RCC 7860 (cell line): ENCODE results near the gene PPP1R16B.

ENCODE experiments used
- DNase-seq: peaks from one replicate; pipeline ENCODE4 v3.0.0-alpha.2; 2015; ENCODE audit warnings: low spot score
- FAIRE-seq: peaks from 2 replicates; lab custom pipeline; 2012; peaks lifted over from hg19 to GRCh38; lab: Jason Lieb, UNC

Gene PPP1R16B

GRCh38 chr20:38926142-38926933 lies 120.8 kb downstream of the PPP1R16B start, which contains the start of gene FAM83D:
Gene FAM83D (plus strand): TSS chr20:38926417. CDS start chr20:38926443, 26 bp downstream.
- FAIRE-seq (peak; percentile 91), DNase-seq (peak; percentile 99)

GRCh38 chr20:38926934-38927616 lies 121.6 kb downstream of the PPP1R16B start:
- no peak for DNase-seq
- FAIRE-seq, result no peak

- FAIRE-seq (no peak), DNase-seq (no peak)
Measured at GRCh38 chr20:38927902-38928578, 122.5 kb downstream of the PPP1R16B start.

DNA sequence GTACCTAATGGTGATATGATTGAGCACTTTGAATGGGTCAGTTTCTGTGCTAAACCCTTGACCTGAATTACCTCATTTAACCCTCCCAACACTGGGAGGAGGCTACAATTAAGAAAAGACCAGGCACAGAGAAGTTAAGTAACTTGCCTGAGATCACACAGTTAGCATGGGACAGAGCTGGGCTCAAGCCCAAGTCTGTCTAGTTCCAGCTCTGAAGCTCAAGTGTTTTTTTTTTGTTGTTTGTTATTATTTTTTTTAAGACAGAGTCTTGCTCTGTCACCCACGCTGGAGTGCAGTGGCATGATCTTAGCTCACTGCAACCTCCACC lies 124.7 kb downstream of the PPP1R16B start:
- DNase-seq (no peak), FAIRE-seq (no peak)

GRCh38 chr20:38931984-38932383 lies 126.5 kb downstream of the PPP1R16B start:
- DNase-seq, result no peak
- FAIRE-seq, result no peak

DNA sequence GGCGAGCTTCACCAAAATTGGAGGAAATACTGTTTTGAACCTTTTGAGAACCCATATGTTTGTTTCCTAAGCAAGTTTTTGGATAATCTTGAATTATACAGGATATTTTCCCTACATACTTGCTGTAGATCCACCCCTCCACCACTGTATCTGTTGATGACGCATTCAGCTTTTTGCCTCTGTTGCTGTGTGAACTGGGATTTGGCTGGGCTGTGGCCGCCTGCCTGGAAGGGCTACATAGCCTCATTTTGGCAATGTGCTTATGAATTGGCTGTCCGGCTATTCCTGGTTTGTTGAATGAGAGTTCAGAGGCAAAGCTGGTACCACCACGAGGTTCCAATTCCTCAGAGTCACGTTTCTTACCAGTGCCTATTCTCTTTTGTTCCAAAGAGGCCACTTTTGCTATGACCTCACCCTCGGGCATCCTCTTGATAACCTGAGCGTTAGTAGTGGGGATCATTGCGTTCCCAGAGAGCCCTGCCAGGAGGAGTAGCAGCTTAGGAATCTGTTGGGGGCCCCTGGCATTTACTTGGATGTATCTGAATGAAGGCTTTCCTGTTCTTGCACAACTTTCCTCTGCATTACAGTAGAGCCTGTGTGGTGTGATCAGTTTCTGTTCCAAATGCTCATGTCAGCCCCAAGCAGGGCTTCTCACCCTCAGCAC lies 127.1 kb downstream of the PPP1R16B start:
- DNase-seq (no peak), FAIRE-seq (no peak)

DNA sequence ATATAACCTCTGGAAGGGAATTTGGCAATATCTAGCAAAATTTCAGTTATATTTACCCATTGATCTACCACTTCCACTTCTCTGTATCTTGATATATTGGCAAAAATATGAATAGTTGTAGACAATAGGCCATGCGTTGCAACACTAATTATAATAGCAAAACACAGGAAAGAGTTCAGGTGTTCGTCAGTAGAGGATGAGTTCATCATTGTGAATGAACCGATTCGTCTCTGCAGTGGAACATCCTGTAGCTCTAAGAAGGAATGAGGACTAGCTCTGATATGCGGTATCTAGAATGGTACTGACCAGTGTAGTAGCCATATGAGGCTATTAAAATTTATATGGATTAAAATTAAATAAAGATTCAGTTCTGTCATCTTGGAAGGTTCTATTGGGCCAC lies 129.0 kb downstream of the PPP1R16B start:
- no peak for DNase-seq
- no peak for FAIRE-seq

GRCh38 chr20:38935285-38935684 lies 129.8 kb downstream of the PPP1R16B start:
- no peak for FAIRE-seq

GRCh38 chr20:38935967-38936407 lies 130.5 kb downstream of the PPP1R16B start:
- no peak for FAIRE-seq

More at GRCh38 chr20:38935285-38935684, 129.8 kb downstream of the PPP1R16B start:
- DNase-seq, result peak; percentile 25

DNA sequence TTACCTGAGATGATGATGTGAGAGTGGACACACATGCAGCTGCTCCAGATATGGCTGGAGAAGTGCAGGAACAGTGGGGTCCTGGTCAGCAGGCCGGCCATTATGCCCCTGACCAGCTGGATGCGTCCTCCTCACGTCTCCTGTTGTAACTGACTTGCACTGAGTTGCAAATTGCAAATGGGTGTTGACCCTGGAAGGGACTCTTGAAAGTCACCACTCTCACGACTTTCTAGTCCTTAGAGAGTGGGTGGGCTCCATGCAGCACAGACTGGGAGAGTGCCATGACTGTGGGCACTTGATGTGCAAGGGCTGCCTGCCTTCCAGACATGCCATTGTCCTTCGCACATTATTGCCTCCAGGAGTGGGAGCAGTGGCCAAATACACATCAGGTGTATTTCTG lies 131.5 kb downstream of the PPP1R16B start:
- no peak for FAIRE-seq
- no peak for DNase-seq

More at GRCh38 chr20:38935967-38936407, 130.5 kb downstream of the PPP1R16B start:
- no peak for DNase-seq

- no peak for DNase-seq
- FAIRE-seq, result no peak
Measured at GRCh38 chr20:38937978-38938473, 132.5 kb downstream of the PPP1R16B start.

DNA sequence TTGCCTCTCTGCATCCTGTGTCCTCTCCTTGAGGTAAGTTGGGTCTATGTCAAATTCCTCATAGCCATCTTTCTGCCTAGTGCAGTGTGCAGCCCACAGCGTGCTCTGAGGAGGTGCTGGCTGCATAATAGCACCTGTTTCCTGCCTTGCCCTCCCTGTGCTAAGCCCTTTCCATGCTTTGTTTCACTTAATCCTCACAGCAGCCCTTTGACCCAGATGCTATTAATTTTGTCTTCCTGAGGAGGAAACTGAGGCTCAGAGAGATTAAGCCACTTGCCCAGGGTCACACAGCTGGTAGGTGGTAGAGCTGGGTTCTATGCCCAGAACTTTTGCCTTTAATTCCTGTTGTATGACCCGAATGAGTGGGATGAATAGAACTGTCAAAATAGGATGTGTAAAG lies 134.2 kb downstream of the PPP1R16B start:
- DNase-seq, result no peak
- no peak for FAIRE-seq

- FAIRE-seq, result no peak
- no peak for DNase-seq
Measured at GRCh38 chr20:38940644-38941043, 135.1 kb downstream of the PPP1R16B start.

DNA sequence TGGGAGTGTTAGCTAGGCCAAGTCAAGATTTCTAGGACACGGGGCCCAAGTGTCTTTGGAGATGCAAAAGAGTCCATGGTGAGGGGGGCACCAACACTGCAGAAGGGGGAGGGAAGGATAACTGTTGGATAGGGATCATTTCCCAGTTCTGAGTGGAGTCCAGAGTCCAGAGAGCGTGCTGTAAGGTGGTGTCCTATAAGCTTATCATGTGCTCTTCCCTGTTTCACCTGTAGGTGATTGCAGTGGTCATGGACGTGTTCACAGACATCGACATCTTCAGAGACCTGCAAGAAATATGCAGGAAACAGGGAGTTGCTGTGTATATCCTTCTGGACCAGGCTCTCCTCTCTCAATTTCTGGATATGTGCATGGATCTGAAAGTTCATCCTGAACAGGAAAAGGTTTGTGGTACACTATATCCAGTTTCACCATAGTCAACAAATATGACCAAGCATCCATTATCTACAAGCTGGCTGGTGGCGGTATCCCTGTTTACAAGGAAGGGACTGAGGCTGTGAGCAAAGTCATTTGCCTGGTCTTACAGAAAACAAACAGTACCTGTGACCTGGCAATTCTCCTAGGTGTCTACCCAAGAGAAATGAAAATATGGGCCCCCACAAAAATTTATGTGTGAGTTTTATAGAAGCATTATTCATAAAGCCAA lies 136.4 kb downstream of the PPP1R16B start:
- DNase-seq (no peak), FAIRE-seq (no peak)

- DNase-seq (no peak), FAIRE-seq (no peak)
Measured at GRCh38 chr20:38945012-38945411, 139.5 kb downstream of the PPP1R16B start.

DNA sequence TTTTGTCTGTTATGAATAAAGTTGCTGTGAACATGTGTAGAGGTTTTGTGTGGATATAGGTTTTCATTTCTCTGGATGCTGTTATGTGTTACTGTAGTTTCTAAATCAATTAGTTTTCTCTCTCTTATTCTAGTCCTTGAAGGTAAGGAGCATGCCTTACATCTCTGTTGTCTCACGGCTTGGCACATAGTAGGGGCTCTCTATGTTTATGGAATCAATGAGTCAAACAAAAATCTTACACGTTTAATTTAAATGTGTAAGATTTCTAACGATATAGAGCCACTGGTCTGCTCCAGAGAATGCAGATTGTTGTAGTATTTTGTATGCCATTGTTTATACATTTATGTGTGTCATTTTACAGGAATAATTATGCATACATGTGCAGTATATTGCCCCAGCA lies 141.3 kb downstream of the PPP1R16B start:
- DNase-seq (no peak), FAIRE-seq (no peak)

- no peak for DNase-seq
- no peak for FAIRE-seq
Measured at GRCh38 chr20:38947931-38948362, 142.4 kb downstream of the PPP1R16B start.

GRCh38 chr20:38950254-38950653 lies 144.8 kb downstream of the PPP1R16B start:
- FAIRE-seq (no peak), DNase-seq (no peak)

DNA sequence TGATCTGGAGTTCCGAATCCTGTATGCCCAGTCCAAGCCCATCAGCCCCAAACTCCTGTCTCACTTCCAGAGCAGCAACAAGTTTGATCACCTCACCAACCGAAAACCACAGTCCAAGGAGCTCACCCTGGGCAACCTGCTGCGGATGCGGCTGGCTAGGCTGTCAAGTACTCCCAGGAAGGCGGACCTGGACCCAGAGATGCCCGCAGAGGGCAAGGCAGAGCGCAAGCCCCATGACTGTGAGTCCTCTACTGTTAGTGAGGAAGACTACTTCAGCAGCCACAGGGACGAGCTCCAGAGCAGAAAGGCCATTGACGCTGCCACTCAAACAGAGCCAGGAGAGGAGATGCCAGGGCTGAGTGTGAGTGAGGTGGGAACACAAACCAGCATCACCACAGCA lies 146.1 kb downstream of the PPP1R16B start:
- FAIRE-seq, result no peak
- no peak for DNase-seq

DNA sequence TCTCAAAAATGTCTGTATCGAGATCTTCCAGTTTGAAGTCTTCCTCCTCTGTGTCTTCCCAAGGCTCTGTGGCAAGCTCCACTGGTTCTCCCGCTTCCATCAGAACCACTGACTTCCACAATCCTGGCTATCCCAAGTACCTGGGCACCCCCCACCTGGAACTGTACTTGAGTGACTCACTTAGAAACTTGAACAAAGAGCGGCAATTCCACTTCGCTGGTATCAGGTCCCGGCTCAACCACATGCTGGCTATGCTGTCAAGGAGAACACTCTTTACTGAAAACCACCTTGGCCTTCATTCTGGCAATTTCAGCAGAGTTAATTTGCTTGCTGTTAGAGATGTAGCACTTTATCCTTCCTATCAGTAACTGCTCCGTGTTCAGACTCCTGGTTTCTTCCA lies 146.7 kb downstream of the PPP1R16B start:
- DNase-seq, result no peak
- FAIRE-seq, result no peak
